ENCODE measurements around the gene PYGB. TPM values are rescaled to one million over a fixed set of nuclear protein-coding genes. Genes with fewer than 3 reads are reported as not detected.
A peak's percentile ranks its signal among the peaks of the same experiment; 100 is the strongest.
"Not testable (repeated sequence)": the region's sequence is repeated elsewhere in the genome, so short reads cannot be mapped to it uniquely, and the experiment has no call there.

The PYGB gene
- total and polyA plus RNA-seq, 9 donors, result 20.7 to 31.5 (median 26.0) TPM

- Histone ChIP-seq H3K9me3 (replicated peaks; ENCODE audit: control insufficient read depth, low read depth, low read length) (no peaks in the 10 kb centered on the region), H3K27me3 (ENCODE audit: control insufficient read depth, insufficient read depth, low read length) (no peaks in the 10 kb centered on the region), H3K27ac (ENCODE audit: low read length) (peak overlapping the region; percentile 13), H3K4me3 (ENCODE audit: low read length) (no peak overlapping the region), H3K36me3 (ENCODE audit: control insufficient read depth, insufficient read depth, low read length) (peaks cover 9% of the 10 kb centered on the region), H3K4me1 (ENCODE audit: control insufficient read depth, insufficient read depth, low read length) (peaks cover 17% of the 10 kb centered on the region)
- DNase-seq, result no peak
- 63% methylated on average over 6 of the region's 8 CpGs for WGBS (ENCODE audit: insufficient coverage)
Measured at GRCh38 chr20:25230166-25230831, 17.6 kb upstream of the PYGB start.

GRCh38 chr20:25233016-25233772 lies 14.7 kb upstream of the PYGB start:
- Histone ChIP-seq H3K27ac (ENCODE audit: low read length) (no peak overlapping the region), H3K27me3 (ENCODE audit: control insufficient read depth, insufficient read depth, low read length) (peaks cover 11% of the 10 kb centered on the region), H3K36me3 (ENCODE audit: control insufficient read depth, insufficient read depth, low read length) (peaks cover 3% of the 10 kb centered on the region), H3K9me3 (replicated peaks; ENCODE audit: control insufficient read depth, low read depth, low read length) (no peaks in the 10 kb centered on the region), H3K4me3 (ENCODE audit: low read length) (no peak overlapping the region), H3K4me1 (ENCODE audit: control insufficient read depth, insufficient read depth, low read length) (peaks cover 1% of the 10 kb centered on the region)
- WGBS (ENCODE audit: insufficient coverage), result 72% methylated on average over 2 of the region's 10 CpGs
- no peak for DNase-seq

GRCh38 chr20:25234009-25234849 lies 13.7 kb upstream of the PYGB start:
- 71% methylated on average over 2 of the region's 8 CpGs for WGBS (ENCODE audit: insufficient coverage)
- H3K4me1 ChIP-seq (ENCODE audit: control insufficient read depth, insufficient read depth, low read length); H3K4me3 ChIP-seq (ENCODE audit: low read length); H3K9me3 ChIP-seq (replicated peaks; ENCODE audit: control insufficient read depth, low read depth, low read length); DNase-seq; H3K36me3 ChIP-seq (ENCODE audit: control insufficient read depth, insufficient read depth, low read length); H3K27ac ChIP-seq (ENCODE audit: low read length): not testable (repeated sequence)
- peaks cover 11% of the 10 kb centered on the region for H3K27me3 ChIP-seq (ENCODE audit: control insufficient read depth, insufficient read depth, low read length)

- Histone ChIP-seq H3K27me3 (ENCODE audit: control insufficient read depth, insufficient read depth, low read length) (peaks cover 11% of the 10 kb centered on the region), H3K9me3 (replicated peaks; ENCODE audit: control insufficient read depth, low read depth, low read length) (no peaks in the 10 kb centered on the region), H3K36me3 (ENCODE audit: control insufficient read depth, insufficient read depth, low read length) (no peaks in the 10 kb centered on the region), H3K27ac (ENCODE audit: low read length) (no peak overlapping the region), H3K4me3 (ENCODE audit: low read length) (no peak overlapping the region), H3K4me1 (ENCODE audit: control insufficient read depth, insufficient read depth, low read length) (peaks cover 5% of the 10 kb centered on the region)
- 64% methylated on average over 13 of the region's 15 CpGs for WGBS (ENCODE audit: insufficient coverage)
- DNase-seq, result no peak
Measured at GRCh38 chr20:25236450-25237304, 11.2 kb upstream of the PYGB start.

GRCh38 chr20:25237610-25238318 lies 10.1 kb upstream of the PYGB start:
- DNase-seq, result peak; percentile 49
- H3K27me3 ChIP-seq (ENCODE audit: control insufficient read depth, insufficient read depth, low read length), result peaks cover 16% of the 10 kb centered on the region
- H3K4me3 ChIP-seq (ENCODE audit: low read length), result no peak overlapping the region
- WGBS (ENCODE audit: insufficient coverage), result 45% methylated on average over 8 of the region's 10 CpGs
- peaks cover 5% of the 10 kb centered on the region for H3K4me1 ChIP-seq (ENCODE audit: control insufficient read depth, insufficient read depth, low read length)
- no peak overlapping the region for H3K27ac ChIP-seq (ENCODE audit: low read length)
- no peaks in the 10 kb centered on the region for H3K36me3 ChIP-seq (ENCODE audit: control insufficient read depth, insufficient read depth, low read length)
- no peaks in the 10 kb centered on the region for H3K9me3 ChIP-seq (replicated peaks; ENCODE audit: control insufficient read depth, low read depth, low read length)

GRCh38 chr20:25238319-25239037 lies 9.4 kb upstream of the PYGB start:
- Histone ChIP-seq H3K9me3 (replicated peaks; ENCODE audit: control insufficient read depth, low read depth, low read length) (no peaks in the 10 kb centered on the region), H3K27ac (ENCODE audit: low read length) (no peak overlapping the region), H3K36me3 (ENCODE audit: control insufficient read depth, insufficient read depth, low read length) (no peaks in the 10 kb centered on the region), H3K4me3 (ENCODE audit: low read length) (no peak overlapping the region), H3K27me3 (ENCODE audit: control insufficient read depth, insufficient read depth, low read length) (peaks cover 16% of the 10 kb centered on the region), H3K4me1 (ENCODE audit: control insufficient read depth, insufficient read depth, low read length) (peaks cover 5% of the 10 kb centered on the region)
- 74% methylated on average over 2 of the region's 12 CpGs for WGBS (ENCODE audit: insufficient coverage)
- no peak for DNase-seq

GRCh38 chr20:25239387-25240370 lies 8.2 kb upstream of the PYGB start:
- peaks cover 5% of the 10 kb centered on the region for H3K4me1 ChIP-seq (ENCODE audit: control insufficient read depth, insufficient read depth, low read length)
- H3K27ac ChIP-seq (ENCODE audit: low read length), result no peak overlapping the region
- WGBS (ENCODE audit: insufficient coverage), result 89% methylated on average over 14 of the region's 19 CpGs
- peaks cover 16% of the 10 kb centered on the region for H3K27me3 ChIP-seq (ENCODE audit: control insufficient read depth, insufficient read depth, low read length)
- no peak overlapping the region for H3K4me3 ChIP-seq (ENCODE audit: low read length)
- H3K9me3 ChIP-seq (replicated peaks; ENCODE audit: control insufficient read depth, low read depth, low read length), result no peaks in the 10 kb centered on the region
- H3K36me3 ChIP-seq (ENCODE audit: control insufficient read depth, insufficient read depth, low read length), result no peaks in the 10 kb centered on the region
- no peak for DNase-seq
